Renal cortical epithelial cell (primary cell): ENCODE results near the gene DHRS12. TPM values are rescaled to one million over a fixed set of nuclear protein-coding genes. Genes with fewer than 3 reads are reported as not detected.

Source experiments
- DNase-seq: peaks from one replicate; pipeline ENCODE4 v3.0.0-alpha.2; 2011; ENCODE audit warnings: low read depth
- total RNA-seq: library from RNA; depleted of rRNA; stranded (reverse); fragments of >200 nt; gene quantifications from 2 replicates; pipeline ENCODE4 v1.2.3, GENCODE V29; 2014

The DHRS12 gene
- total RNA-seq, 1 donor from 2014 or later, result 7.3 TPM

- no peak for DNase-seq
Measured at GRCh38 chr13:51759240-51759639, 44.7 kb downstream of the DHRS12 start.

GRCh38 chr13:51758691-51759090, 45.3 kb downstream of the DHRS12 start:
- DNase-seq, result no peak

GRCh38 chr13:51756651-51757050, 47.3 kb downstream of the DHRS12 start:
- no peak for DNase-seq

- DNase-seq, result no peak
Measured at GRCh38 chr13:51747438-51748434, 56.2 kb downstream of the DHRS12 start.

- no peak for DNase-seq
Measured at GRCh38 chr13:51746802-51747201, 57.2 kb downstream of the DHRS12 start.

GRCh38 chr13:51745243-51745642, 58.7 kb downstream of the DHRS12 start:
- no peak for DNase-seq

- DNase-seq, result no peak
Measured at GRCh38 chr13:51742611-51743010, 61.4 kb downstream of the DHRS12 start.

- DNase-seq, result no peak
Measured at GRCh38 chr13:51742031-51742430, 61.9 kb downstream of the DHRS12 start.

GRCh38 chr13:51740698-51741097, 63.3 kb downstream of the DHRS12 start:
- no peak for DNase-seq

GRCh38 chr13:51739027-51739764, 64.8 kb downstream of the DHRS12 start:
- no peak for DNase-seq

- no peak for DNase-seq
Measured at GRCh38 chr13:51738226-51738905, 65.6 kb downstream of the DHRS12 start.

GRCh38 chr13:51737609-51738008, 66.4 kb downstream of the DHRS12 start:
- no peak for DNase-seq

- peak; percentile 26 for DNase-seq
Measured at GRCh38 chr13:51734786-51735185, 69.2 kb downstream of the DHRS12 start.

GRCh38 chr13:51733374-51734298, 70.3 kb downstream of the DHRS12 start:
- peak; percentile 85 for DNase-seq

GRCh38 chr13:51731759-51732158, 72.2 kb downstream of the DHRS12 start:
- peak; percentile 40 for DNase-seq

GRCh38 chr13:51730927-51731326, 73.0 kb downstream of the DHRS12 start:
- no peak for DNase-seq

- DNase-seq, result peak; percentile 90
Measured at GRCh38 chr13:51729866-51730553, 74.0 kb downstream of the DHRS12 start.

- DNase-seq, result peak; percentile 88
Measured at GRCh38 chr13:51728972-51729371, 75.0 kb downstream of the DHRS12 start.

GRCh38 chr13:51728275-51728673, 75.7 kb downstream of the DHRS12 start:
- peak; percentile 61 for DNase-seq

- DNase-seq, result no peak
Measured at GRCh38 chr13:51727634-51728274, 76.2 kb downstream of the DHRS12 start.
